ENCODE measurements around the gene PSMB2.

PSMB2 gene

GRCh38 chr1:35576061-35576765 lies 65.1 kb downstream of the PSMB2 start:
- H2AFZ ChIP-seq (ENCODE audit: low read length) = no peak overlapping the region
- H4K20me1 ChIP-seq (ENCODE audit: insufficient read depth, low read length) = no peaks in the 10 kb centered on the region
- no peaks in the 10 kb centered on the region for H3F3A ChIP-seq (ENCODE audit: insufficient read depth, low read length)
- H3K4me1 ChIP-seq (ENCODE audit: insufficient read depth, low read length, severe bottlenecking) = peaks cover 28% of the 10 kb centered on the region
- peak overlapping the region; percentile 83; the same call in 1 of the 2 replicates for H3K4me2 ChIP-seq (ENCODE audit: low read length)
- no peak overlapping the region for H3K27ac ChIP-seq (ENCODE audit: low read depth, low read length, poor library complexity, severe bottlenecking)
- TF ChIP-seq CTCF (IDR thresholded peaks at IDR 0.05; ENCODE audit: low read length) = no peak
- TF ChIP-seq EZH2 (IDR thresholded peaks at IDR 0.05; ENCODE audit: borderline replicate concordance, low read length) = no peak
- peak overlapping the region; percentile 59 for H3K4me3 ChIP-seq (ENCODE audit: low read depth, low read length, poor library complexity, severe bottlenecking)
- H3K9me2 ChIP-seq (ENCODE audit: low read depth, low read length) = no peaks in the 10 kb centered on the region
- no peaks in the 10 kb centered on the region for H3K36me3 ChIP-seq (ENCODE audit: insufficient read depth, low read length)
- no peaks in the 10 kb centered on the region for H3K79me2 ChIP-seq (ENCODE audit: insufficient read depth, low read length)
- no peak overlapping the region; the same call in 1 of the 2 replicates for H3K9ac ChIP-seq (ENCODE audit: low read length)
- H3K27me3 ChIP-seq (ENCODE audit: insufficient read depth, low read length) = no peaks in the 10 kb centered on the region; the same call in 1 of the 2 replicates
- H3K9me3 ChIP-seq (ENCODE audit: low read length) = no peaks in the 10 kb centered on the region

GRCh38 chr1:35575416-35575958 lies 65.8 kb downstream of the PSMB2 start:
- no peaks in the 10 kb centered on the region for H4K20me1 ChIP-seq (ENCODE audit: insufficient read depth, low read length)
- H3K27ac ChIP-seq (ENCODE audit: low read depth, low read length, poor library complexity, severe bottlenecking) = no peak overlapping the region
- no peak overlapping the region for H3K9ac ChIP-seq (ENCODE audit: low read length)
- no peak overlapping the region for H3K4me3 ChIP-seq (ENCODE audit: low read depth, low read length, poor library complexity, severe bottlenecking)
- H3K4me1 ChIP-seq (ENCODE audit: insufficient read depth, low read length, severe bottlenecking) = peaks cover 21% of the 10 kb centered on the region
- H3K9me2 ChIP-seq (ENCODE audit: low read depth, low read length) = no peaks in the 10 kb centered on the region
- H2AFZ ChIP-seq (ENCODE audit: low read length) = no peak overlapping the region
- TF ChIP-seq CTCF (IDR thresholded peaks at IDR 0.05; ENCODE audit: low read length) (no peak), EZH2 (IDR thresholded peaks at IDR 0.05; ENCODE audit: borderline replicate concordance, low read length) (no peak)
- H3K4me2 ChIP-seq (ENCODE audit: low read length) = no peak overlapping the region
- no peaks in the 10 kb centered on the region for H3K9me3 ChIP-seq (ENCODE audit: low read length)
- H3K36me3 ChIP-seq (ENCODE audit: insufficient read depth, low read length) = no peaks in the 10 kb centered on the region
- H3F3A ChIP-seq (ENCODE audit: insufficient read depth, low read length) = no peaks in the 10 kb centered on the region
- H3K27me3 ChIP-seq (ENCODE audit: insufficient read depth, low read length) = no peaks in the 10 kb centered on the region; the same call in 1 of the 2 replicates
- H3K79me2 ChIP-seq (ENCODE audit: insufficient read depth, low read length) = no peaks in the 10 kb centered on the region

GRCh38 chr1:35574655-35575415 lies 66.5 kb downstream of the PSMB2 start:
- Histone ChIP-seq H3K27ac (ENCODE audit: low read depth, low read length, poor library complexity, severe bottlenecking) (no peak overlapping the region), H3K4me1 (ENCODE audit: insufficient read depth, low read length, severe bottlenecking) (peaks cover 17% of the 10 kb centered on the region), H4K20me1 (ENCODE audit: insufficient read depth, low read length) (no peaks in the 10 kb centered on the region), H3K79me2 (ENCODE audit: insufficient read depth, low read length) (no peaks in the 10 kb centered on the region), H3F3A (ENCODE audit: insufficient read depth, low read length) (no peaks in the 10 kb centered on the region), H3K9me3 (ENCODE audit: low read length) (no peaks in the 10 kb centered on the region), H3K9ac (ENCODE audit: low read length) (no peak overlapping the region), H2AFZ (ENCODE audit: low read length) (no peak overlapping the region), H3K4me3 (ENCODE audit: low read depth, low read length, poor library complexity, severe bottlenecking) (no peak overlapping the region), H3K27me3 (ENCODE audit: insufficient read depth, low read length) (no peaks in the 10 kb centered on the region; the same call in 1 of the 2 replicates), H3K4me2 (ENCODE audit: low read length) (no peak overlapping the region), H3K36me3 (ENCODE audit: insufficient read depth, low read length) (no peaks in the 10 kb centered on the region), H3K9me2 (ENCODE audit: low read depth, low read length) (no peaks in the 10 kb centered on the region)
- no peak for TF ChIP-seq CTCF (IDR thresholded peaks at IDR 0.05; ENCODE audit: low read length)
- TF ChIP-seq EZH2 (IDR thresholded peaks at IDR 0.05; ENCODE audit: borderline replicate concordance, low read length) = no peak

Measured in OCI-LY1 (cell line).